HG03432 (cell line): ENCODE data around the gene TEX36.
"Not testable (repeated sequence)": the region's sequence is repeated elsewhere in the genome, so short reads cannot be mapped to it uniquely, and the experiment has no call there.

Experiments used
- ATAC-seq: cut with Tn5 transposase; IDR thresholded peaks from one replicate; pipeline ENCODE4 v1.9.1; 2021; ENCODE audit warnings: mild to moderate bottlenecking, moderate library complexity; ENCODE audit not compliant: unreplicated experiment

Gene TEX36

DNA sequence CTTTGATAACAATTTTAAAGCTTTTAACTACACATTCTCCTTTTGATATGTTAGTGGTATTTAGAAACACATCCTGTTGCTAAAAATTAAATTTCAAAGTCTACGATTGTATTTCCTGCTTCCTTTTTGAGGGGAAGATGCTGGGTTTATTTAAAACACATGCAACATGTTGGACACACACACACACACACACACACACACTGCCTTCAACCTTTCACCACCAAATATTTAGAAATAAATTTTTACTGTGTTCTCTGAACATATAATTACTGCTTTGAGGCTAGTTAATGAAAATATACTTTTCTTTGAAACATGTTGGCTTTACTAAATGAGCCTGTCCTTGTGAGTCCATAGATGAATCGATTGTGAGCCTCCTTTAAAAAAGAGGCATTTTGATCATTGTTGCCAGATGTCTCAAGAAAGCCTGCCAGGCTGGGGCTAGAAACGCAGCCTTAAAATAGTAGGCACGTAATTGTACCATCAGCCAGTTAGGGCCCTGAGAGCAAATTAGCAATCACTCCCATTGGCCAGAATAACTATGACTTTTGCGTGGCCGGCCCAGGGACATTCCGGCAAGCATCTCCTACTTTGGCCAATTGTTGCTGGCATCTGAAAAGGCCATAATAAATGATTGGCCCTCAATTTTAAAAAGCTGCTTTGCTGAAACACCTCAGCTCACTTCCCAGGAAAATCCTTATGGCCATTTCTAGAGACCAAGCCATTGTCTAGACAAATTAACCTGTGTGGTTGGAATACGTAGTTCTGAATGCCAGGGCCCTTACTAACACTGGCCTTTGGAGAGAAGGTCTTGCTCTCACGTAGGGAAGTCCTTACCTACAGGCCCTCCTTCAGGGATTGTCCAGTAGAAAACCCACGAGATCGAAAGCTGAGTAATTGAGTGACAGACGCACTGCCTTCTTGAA, 9.9 kb upstream of the TEX36 start:
- no peak for ATAC-seq

- ATAC-seq: no peak
Measured at GRCh38 chr10:125692196-125692595, 9.2 kb upstream of the TEX36 start.

- ATAC-seq: peak; percentile 36
Measured at GRCh38 chr10:125691160-125691981, 8.4 kb upstream of the TEX36 start.

DNA sequence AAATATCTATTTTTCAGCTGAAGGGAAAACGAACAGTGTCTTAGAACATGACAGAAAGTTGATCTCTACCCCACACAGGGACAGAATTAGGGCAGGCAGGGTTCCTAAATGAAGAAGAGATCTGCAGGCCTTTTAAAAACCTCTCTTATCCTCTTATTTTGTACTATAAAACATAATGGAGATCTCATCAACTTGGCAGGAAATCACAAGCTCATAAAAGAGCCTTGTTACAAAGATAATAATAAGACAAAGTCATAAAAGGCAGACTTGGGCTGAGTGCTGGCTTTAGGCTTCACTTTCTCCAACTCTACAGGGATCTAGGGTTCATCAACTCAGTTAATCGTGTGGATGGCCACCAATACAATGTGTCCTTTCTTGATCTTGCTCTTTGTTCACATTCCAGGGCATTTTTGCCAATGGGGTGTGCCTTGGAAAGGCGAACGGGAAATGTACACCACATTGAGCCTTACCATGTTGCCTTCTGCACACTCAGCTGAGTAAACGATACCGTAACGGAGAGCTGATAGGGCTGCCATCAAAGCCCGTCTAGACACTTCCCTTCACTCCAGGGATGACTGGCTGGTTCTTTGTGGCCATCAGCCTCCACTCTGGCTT, 7.1 kb upstream of the TEX36 start:
- no peak for ATAC-seq

GRCh38 chr10:125687507-125688185, 4.7 kb upstream of the TEX36 start:
- ATAC-seq: no peak

DNA sequence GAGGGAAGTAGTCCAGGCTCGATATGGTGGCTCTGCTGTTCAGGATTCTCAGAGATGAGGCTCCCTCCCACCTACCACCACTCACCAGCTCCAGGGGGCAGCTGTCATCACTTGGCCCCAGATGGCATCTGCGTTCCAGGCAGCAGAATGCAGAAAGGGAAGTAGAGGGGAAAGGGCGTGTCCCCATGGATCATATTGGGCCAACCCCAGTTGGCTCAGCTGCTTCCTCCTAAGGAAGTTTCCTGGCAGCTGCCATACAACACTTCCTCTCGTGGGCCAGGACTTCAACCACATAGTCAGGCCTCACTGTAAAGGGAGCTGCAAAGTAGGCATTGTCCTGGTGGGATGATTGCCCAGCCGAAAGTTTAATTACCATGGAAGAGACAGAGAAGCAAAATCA, 1.6 kb upstream of the TEX36 start:
- no peak for ATAC-seq

GRCh38 chr10:125683821-125684220, 858 bp upstream of the TEX36 start:
- ATAC-seq: no peak

DNA sequence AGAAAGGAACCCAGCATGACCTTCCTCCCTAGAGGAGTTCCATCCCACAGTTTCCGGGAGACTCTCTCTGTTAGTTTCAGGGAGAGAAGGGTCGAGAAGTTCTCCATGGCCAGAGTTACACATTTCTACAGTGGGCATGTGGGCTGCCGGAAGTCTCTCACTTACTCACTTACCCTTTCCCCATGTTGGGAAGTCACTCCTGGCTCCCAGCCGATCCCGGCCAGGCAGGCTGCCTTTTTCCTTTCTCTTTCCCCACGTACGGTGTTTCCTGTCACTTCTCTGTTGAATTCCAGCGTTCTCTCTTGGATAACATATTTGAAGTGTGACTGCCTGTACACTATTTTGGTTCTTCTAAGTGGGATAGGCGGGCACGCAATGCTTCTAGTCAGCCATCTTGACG, 3.5 kb downstream of the TEX36 start:
- ATAC-seq: no peak

- ATAC-seq: no peak
Measured at GRCh38 chr10:125672884-125673283, 10.1 kb downstream of the TEX36 start.

DNA sequence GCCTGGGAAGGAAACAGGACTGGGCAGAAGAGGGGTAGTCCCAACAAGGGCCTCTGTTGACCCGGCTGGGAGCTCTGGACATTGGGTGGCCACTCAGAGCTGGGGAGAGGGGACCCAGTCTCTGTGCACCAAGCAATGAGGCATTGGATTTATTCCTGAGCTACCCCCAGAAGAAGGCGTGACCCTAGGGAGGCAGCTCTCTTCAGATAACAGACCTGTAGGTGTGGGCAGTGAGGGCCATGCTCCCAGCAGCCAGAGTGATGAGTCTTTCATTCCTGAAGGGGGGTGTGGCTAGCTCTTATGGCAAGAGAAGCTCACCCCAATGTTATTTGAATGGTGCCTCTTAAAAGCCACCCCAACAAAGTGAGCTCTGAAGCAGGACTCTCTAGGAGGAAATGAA, 20.4 kb downstream of the TEX36 start:
- ATAC-seq: no peak

DNA sequence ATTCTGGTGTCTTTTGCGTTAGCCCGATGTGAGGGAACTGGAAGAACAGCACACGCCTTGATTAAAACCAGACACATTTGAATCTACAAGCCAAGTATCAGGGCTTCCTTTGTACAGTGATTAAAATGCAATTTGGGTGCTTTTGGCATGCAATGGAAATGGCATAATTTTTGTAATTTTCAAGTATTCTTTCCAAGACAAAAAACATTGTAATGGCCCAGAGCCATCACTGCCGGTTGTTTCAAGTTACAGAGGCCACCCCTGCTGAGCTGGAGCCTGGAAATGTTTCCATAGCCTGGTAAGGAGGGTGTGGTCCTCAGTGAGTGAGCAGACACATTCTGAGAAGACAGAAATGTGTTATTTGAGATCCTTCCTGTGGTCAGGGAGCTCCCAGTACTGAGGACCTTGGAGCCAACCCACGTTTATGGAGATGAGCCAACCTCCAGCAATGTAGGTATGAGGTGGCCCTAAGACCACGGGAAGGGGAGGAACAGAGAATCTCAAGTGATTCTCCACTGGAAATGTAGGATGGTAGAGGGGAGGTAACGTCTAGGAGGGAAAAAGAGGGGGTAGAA, 20.9 kb downstream of the TEX36 start:
- no peak for ATAC-seq

DNA sequence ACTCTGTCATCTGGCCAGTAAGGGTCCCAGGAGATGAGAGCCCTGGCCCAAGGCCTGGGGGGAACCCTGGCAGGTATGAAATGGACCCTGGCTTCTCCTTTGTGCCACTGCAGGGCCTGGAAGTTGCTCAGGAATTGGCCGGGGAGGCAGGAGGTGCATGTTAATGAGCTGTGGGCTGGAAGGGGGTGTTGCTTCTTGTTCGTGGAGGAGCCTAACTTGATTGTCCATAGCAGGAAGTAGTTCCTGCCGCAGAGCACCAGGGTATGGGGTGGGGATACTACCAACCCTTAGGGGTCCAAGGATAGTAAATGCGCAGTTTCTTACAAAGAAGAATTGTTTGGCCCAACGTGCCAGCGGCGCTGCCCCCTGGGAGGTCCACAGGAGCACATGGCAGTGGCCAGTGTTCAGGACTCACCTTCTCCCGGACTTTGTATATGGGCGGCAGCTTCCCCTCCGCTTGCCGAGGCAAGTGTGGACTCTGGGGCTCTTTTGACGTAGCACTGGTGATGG, 21.5 kb downstream of the TEX36 start:
- no peak for ATAC-seq

DNA sequence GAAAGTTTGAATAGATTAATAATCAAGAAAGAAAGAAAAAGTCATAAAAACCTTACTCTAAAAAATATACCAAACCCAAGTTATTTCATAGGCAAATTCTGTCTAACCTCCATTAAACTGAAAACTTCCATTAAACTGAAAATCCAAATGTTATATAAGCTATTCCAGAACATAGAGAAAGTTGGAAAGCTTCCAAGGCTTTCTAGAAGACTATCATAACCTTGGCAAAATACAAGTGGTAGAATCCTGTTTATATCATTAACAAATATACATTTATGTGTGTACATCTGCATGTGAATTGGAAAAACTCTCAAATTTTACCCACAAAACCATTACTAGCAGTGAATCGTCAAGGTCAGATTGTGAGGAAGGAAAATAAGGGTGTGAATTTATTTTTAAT, 23.9 kb downstream of the TEX36 start:
- no peak for ATAC-seq

DNA sequence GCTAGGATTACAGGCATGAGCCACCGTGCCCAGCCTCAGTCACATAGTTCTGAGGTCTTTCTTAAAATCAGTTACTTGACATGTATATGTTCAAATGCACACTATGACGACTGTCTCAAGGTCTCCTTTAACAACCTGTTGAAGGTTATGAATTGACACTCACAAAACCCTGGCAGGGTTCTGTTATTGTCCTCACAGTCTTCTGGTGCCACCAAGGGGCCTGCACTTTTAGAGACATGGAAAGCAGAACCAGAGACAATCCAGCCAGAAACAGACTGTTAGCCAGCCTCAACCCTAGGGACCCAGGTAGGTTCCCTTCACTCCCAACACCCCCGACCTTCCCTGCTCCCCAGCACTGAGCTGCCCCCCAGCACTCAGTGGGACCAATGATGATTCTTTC, 26.4 kb downstream of the TEX36 start:
- ATAC-seq: no peak

- ATAC-seq: not testable (repeated sequence)
Measured at GRCh38 chr10:125653113-125653512, 29.9 kb downstream of the TEX36 start.

DNA sequence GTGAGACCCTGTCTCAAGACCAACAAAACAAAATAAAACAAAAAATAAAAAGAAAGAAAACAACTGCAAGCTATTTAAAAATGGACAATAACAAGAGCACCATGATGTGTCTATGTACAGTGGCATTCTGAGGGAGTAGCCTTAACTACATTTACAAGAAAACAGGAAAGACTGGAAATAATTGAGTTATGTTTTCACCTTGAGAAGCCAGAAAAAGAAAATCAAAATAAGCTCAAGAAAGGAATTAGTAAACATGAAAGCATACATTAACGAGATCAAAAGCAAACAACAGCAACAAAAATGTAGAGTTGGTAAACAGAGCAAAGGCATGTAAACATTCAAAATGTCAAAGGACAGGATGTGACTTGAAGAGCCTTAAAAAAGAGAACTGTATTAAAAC, 36.7 kb downstream of the TEX36 start:
- no peak for ATAC-seq

DNA sequence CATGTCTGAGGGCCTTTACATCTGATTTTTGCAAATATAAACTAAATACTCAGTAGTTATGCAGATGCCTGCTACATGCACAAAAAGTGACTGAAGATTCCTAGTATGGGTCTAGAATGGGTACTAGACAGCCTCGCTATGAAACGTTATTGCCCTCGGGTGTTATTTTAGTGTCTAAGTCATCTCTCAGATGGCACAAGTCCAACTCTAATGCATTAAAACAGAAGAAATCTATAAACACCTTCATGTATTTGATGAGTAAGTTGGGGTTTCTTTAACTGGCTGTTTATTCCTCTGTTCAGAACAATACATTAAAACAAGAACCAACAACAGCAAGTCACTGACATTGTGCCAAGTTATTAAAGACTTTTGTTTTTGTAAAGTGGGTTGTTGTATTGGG, 41.6 kb downstream of the TEX36 start:
- no peak for ATAC-seq

GRCh38 chr10:125640653-125641052, 42.3 kb downstream of the TEX36 start:
- ATAC-seq: no peak

GRCh38 chr10:125639846-125640245, 43.1 kb downstream of the TEX36 start:
- no peak for ATAC-seq

GRCh38 chr10:125638555-125638954, 44.4 kb downstream of the TEX36 start:
- ATAC-seq: no peak
